Stimulated activated CD4-positive, alpha-beta T cell treated with anti-CD3 and anti-CD28 coated beads, Interleukin-2, amount 100 ng/mL, for 4 hours (primary cell): ENCODE results near the gene ULK4.

Experiments used
- DNase-seq: peaks from one replicate; pipeline ENCODE4 v3.0.0-alpha.2; 2020; ENCODE audit warnings: low read depth

ULK4 gene

GRCh38 chr3:41219424-41219823, 742.5 kb downstream of the ULK4 start:
- DNase-seq: no peak

GRCh38 chr3:41216993-41217392, 744.9 kb downstream of the ULK4 start:
- DNase-seq: no peak

GRCh38 chr3:41216422-41216821, 745.5 kb downstream of the ULK4 start:
- no peak for DNase-seq

GRCh38 chr3:41213588-41213987, 748.3 kb downstream of the ULK4 start:
- no peak for DNase-seq

- no peak for DNase-seq
These were observed 749.8 kb downstream of the ULK4 start for GRCh38 chr3:41212088-41212487.

- DNase-seq: no peak
These were observed 750.9 kb downstream of the ULK4 start for GRCh38 chr3:41210966-41211365.

- DNase-seq: no peak
These were observed 752.3 kb downstream of the ULK4 start for GRCh38 chr3:41209646-41210045.

GRCh38 chr3:41208507-41209220, 753.2 kb downstream of the ULK4 start:
- no peak for DNase-seq

GRCh38 chr3:41207355-41207754, 754.5 kb downstream of the ULK4 start:
- no peak for DNase-seq

GRCh38 chr3:41205591-41205990, 756.3 kb downstream of the ULK4 start:
- DNase-seq: no peak

- DNase-seq: no peak
These were observed 757.5 kb downstream of the ULK4 start for GRCh38 chr3:41204369-41204768.

- no peak for DNase-seq
These were observed 759.0 kb downstream of the ULK4 start for GRCh38 chr3:41202834-41203345.

- DNase-seq: no peak
These were observed 759.6 kb downstream of the ULK4 start for GRCh38 chr3:41202075-41202833.

GRCh38 chr3:41200669-41201021, 761.3 kb downstream of the ULK4 start:
- DNase-seq: no peak

- DNase-seq: no peak
These were observed 761.8 kb downstream of the ULK4 start for GRCh38 chr3:41199866-41200668.

- peak; percentile 87 for DNase-seq
These were observed 762.7 kb downstream of the ULK4 start, which contains the start of gene CTNNB1 for GRCh38 chr3:41198950-41199865. Gene CTNNB1, plus strand, starts transcription at chr3:41199505. Its CDS starts 24,564 bp downstream, at chr3:41224069.

GRCh38 chr3:41198526-41198925, 763.4 kb downstream of the ULK4 start:
- no peak for DNase-seq

- DNase-seq: no peak
These were observed 763.9 kb downstream of the ULK4 start for GRCh38 chr3:41198046-41198445.
